ENCODE measurements around the gene TMEM31. TPM values are rescaled to one million over a fixed set of nuclear protein-coding genes. Genes with fewer than 3 reads are reported as not detected.

The TMEM31 gene, protein sequence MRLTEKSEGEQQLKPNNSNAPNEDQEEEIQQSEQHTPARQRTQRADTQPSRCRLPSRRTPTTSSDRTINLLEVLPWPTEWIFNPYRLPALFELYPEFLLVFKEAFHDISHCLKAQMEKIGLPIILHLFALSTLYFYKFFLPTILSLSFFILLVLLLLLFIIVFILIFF
- polyA plus RNA-seq (ENCODE audit: insufficient read length in 4 of 4): 1 to 10 TPM in 3 of 4 donors, under 1 TPM in 1; 0.57 to 1.4 (median 1.2) TPM

DNA sequence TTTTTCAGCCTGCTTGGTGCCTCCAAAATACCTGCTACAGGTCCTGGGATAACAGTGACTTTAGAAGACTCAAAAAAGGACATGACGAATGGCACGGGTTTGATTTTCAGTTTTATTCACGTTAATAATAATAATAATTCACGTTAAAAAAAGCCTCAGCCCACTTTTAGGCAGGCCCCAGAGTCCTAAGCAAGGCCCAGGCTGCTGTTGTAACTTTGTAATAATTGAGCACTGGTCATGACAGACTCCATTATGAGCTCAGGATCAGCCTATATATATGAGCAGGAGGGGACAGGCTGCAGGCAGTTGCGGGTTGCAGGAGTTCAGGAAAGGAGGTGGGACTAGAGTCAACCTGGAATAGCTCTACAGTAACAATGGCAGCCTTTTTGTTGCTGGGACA, at the start of gene TMEM31:
Gene TMEM31, plus strand, starts transcription at position 301 of the 400 bp plus-strand sequence. CDS start 1,350 bp downstream, outside the sequence.
- DNase-seq (ENCODE audit: low read depth in 4 of 4, low spot score in 2 of 4): no peak

DNA sequence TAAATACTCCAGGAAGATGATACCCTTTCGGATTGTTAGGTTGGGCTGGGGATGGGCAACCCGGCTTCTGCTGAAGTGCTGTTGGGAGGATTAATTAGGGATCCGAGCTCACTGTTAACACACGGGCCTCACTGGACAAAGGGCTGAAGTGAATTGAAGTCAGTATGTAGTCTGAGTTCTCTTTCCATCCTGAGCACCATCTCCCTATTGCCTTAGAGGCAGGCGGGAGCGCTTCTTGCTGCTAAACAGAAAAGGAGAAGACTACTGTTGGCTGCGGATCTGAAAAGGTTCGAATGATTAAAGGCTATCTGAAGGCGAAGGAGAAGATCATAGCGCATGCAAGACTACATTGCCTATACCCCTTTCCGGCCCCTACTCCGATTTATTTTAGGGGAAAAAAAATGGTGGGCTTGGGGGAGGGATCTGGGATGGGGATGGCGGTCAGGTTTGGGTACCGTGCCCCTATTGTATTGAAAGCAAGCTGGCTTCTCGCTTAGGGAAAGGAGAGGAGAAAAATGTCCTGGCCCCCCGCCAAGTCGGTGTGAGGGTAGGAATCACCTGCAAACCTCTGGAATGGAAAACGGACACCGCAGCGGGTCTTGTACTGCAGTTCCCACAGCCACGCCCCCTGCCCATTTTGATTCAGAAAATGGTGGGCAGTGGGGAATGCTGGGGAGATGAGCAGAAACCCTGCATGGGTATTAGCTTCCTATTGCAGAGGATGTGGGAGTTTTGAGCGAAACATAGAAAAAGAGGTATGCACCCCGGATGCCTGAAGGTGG, 46.5 kb upstream of the TMEM31 start:
- DNase-seq (ENCODE audit: low read depth in 4 of 4, low spot score in 2 of 4): no peak

GRCh38 chrX:103666202-103667107, 44.3 kb upstream of the TMEM31 start:
- DNase-seq (ENCODE audit: low read depth in 4 of 4, low spot score in 2 of 4): no peak

GRCh38 chrX:103669745-103670144, 41.0 kb upstream of the TMEM31 start:
- DNase-seq (ENCODE audit: low read depth in 4 of 4, low spot score in 2 of 4): no peak

GRCh38 chrX:103674531-103675454, 35.9 kb upstream of the TMEM31 start:
- no peak for DNase-seq (ENCODE audit: low read depth in 4 of 4, low spot score in 2 of 4)

GRCh38 chrX:103678199-103678993, 32.3 kb upstream of the TMEM31 start:
- DNase-seq (ENCODE audit: low read depth in 4 of 4, low spot score in 2 of 4): no peak

GRCh38 chrX:103681443-103681842, 29.3 kb upstream of the TMEM31 start:
- DNase-seq (ENCODE audit: low read depth in 4 of 4, low spot score in 2 of 4): no peak

GRCh38 chrX:103685396-103685795, 25.3 kb upstream of the TMEM31 start:
- DNase-seq (ENCODE audit: low read depth in 4 of 4, low spot score in 2 of 4): no peak

- peak; percentile 79 to 91 (median 84) for DNase-seq (ENCODE audit: low read depth in 4 of 4, low spot score in 2 of 4)
These were observed 24.3 kb upstream of the TMEM31 start, which contains the start of gene MORF4L2 for GRCh38 chrX:103686199-103687072. Gene MORF4L2, minus strand, starts transcription at chrX:103686699. Its CDS starts 9,672 bp downstream, at chrX:103677027.

- DNase-seq (ENCODE audit: low read depth in 4 of 4, low spot score in 2 of 4): no peak
These were observed 23.5 kb upstream of the TMEM31 start for GRCh38 chrX:103687073-103687695.

GRCh38 chrX:103687696-103688201, 23.0 kb upstream of the TMEM31 start:
- peak; percentile 71 to 85 (median 76) for DNase-seq (ENCODE audit: low read depth in 4 of 4, low spot score in 2 of 4)

DNA sequence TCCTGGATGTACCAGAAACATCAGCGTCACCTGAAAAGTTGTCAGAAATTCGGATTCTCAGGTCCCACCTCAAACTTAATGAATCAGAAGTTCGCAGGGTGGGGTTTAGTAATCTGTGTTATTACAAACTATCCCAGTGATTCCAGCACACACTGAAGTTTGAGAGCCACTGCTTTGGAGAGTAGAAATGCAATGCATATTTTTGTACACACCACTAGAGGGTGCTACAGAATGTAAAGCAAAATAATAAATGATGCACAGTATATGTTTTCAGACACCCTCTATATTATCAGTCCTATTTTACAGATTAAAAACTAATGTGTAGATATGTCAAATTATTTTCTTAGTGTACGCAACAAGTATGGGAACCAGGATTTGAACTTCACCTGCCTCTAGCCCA, 21.8 kb upstream of the TMEM31 start:
- DNase-seq (ENCODE audit: low read depth in 4 of 4, low spot score in 2 of 4): no peak

GRCh38 chrX:103691059-103691458, 19.6 kb upstream of the TMEM31 start:
- no peak for DNase-seq (ENCODE audit: low read depth in 4 of 4, low spot score in 2 of 4)

- DNase-seq (ENCODE audit: low read depth in 4 of 4, low spot score in 2 of 4): no peak
These were observed 13.0 kb upstream of the TMEM31 start for GRCh38 chrX:103697687-103698086.

DNA sequence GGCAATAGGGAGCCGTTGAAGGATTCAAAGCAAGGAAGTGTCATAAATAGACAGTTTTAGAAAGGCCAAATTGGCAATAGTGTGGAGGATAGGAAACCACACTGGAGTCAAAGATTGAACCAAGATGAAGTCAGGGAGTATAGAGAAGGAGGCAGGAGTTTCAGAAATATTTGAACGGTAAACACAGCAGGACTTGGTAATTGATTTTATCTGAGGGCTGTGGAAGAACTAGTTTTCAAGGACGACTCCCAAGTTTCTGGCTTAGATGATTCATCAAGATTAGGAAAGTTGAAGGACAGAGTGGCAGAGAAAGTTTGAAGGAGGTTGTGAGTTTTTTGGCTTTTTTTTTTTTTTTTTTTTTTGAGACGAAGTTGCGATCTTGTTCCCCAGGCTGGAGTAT, 11.5 kb upstream of the TMEM31 start:
- no peak for DNase-seq (ENCODE audit: low read depth in 4 of 4, low spot score in 2 of 4)

- no peak for DNase-seq (ENCODE audit: low read depth in 4 of 4, low spot score in 2 of 4)
These were observed 5.8 kb upstream of the TMEM31 start for GRCh38 chrX:103704863-103705262.

DNA sequence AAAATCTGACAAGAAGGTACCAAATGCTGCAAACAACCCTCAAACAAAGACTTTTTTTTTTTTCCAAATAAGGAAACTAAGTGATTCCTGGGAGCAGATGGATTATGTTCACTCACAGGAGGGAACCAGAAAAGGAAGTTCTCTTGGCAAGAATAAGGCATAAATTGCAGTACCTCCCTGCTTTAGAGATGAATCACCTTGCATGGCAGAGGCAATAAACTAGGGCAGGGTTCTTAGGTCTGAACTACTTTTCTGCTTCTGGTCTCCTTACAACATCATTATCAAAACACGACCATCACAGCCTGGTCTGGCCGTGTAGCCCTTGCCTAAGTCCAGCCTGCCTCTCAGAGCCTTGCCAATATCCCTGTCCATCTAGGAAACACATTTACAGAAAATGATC, 6.3 kb downstream of the TMEM31 start:
- no peak for DNase-seq (ENCODE audit: low read depth in 4 of 4, low spot score in 2 of 4)
